ENCODE data around the gene EFHC1.
A peak's percentile ranks its signal among the peaks of the same experiment; 100 is the strongest.
"Not testable (repeated sequence)": the region's sequence is repeated elsewhere in the genome, so short reads cannot be mapped to it uniquely, and the experiment has no call there.

EFHC1 gene, protein sequence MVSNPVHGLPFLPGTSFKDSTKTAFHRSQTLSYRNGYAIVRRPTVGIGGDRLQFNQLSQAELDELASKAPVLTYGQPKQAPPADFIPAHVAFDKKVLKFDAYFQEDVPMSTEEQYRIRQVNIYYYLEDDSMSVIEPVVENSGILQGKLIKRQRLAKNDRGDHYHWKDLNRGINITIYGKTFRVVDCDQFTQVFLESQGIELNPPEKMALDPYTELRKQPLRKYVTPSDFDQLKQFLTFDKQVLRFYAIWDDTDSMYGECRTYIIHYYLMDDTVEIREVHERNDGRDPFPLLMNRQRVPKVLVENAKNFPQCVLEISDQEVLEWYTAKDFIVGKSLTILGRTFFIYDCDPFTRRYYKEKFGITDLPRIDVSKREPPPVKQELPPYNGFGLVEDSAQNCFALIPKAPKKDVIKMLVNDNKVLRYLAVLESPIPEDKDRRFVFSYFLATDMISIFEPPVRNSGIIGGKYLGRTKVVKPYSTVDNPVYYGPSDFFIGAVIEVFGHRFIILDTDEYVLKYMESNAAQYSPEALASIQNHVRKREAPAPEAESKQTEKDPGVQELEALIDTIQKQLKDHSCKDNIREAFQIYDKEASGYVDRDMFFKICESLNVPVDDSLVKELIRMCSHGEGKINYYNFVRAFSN

DNA sequence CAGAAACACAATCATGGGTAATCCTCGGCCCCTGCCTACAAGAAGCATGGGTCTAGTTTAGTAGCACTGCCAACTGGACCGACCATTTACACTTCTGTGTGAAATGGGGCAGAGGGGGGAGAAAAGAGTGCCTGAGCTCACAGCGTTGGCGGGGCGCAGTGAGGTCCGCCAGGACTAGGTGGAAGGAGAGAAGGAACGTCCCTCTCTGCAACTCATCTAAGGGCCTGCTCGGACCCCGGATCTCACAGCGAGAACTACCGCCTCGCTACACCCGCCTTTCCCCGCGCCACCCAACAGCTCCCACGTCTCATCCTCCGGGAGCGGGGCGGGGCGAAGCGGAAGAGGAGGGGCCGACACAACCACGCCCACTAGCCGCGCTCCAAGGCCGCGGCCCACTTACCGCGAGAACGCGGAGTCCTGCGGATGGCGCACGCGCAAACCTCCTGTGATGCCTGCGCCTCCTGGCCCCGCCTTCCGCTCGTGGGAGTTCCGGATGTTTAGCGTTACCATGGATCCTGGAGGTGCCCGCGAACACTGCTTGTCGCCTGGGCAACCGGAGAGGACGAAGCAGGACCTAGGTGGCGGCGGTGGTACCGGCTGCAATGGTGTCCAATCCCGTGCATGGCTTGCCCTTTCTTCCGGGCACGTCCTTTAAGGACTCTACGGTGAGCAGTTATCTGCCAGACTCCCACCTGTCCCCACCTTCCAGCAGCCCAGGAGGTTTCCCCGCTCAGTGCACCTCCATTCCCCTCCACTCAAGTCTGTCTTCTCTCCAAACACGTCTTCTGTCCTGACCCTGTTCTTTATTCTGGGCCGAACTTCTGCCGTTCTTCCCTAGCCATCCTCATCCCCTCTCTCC lies at the start of gene EFHC1:
TSS of gene EFHC1 (plus strand) at position 534 of the 859 bp plus-strand sequence. CDS start at position 603, 69 bp downstream.
- peak; percentile 78 for FAIRE-seq
- DNase-seq (ENCODE audit: low spot score) = peak; percentile 97

DNA sequence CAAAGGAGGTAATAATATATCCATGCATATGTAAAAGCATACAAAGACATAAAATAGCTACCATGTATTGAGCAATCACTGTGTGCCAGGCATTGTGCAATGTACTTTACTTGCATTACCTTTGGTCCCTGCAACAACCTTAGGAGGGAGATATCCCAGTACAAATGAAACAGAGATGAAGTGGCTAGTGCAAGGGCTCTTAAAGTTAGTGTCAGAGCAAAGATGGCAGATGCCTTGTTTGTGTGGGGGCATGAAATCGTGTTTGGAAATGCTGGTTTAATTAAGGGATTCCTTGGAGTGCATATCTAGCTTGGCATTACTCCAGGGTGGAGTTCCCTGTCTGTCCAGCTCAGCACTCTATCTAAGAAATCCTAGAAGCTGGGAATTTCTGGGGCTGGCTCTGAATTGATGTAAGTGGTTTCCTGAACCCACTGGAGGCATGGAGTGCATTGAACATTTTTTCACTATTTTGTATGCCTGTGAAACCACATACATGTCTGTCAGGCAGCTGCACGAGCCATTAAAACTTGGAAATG lies 48.4 kb upstream of the EFHC1 start:
- no peak for DNase-seq (ENCODE audit: low spot score)
- no peak for FAIRE-seq

DNA sequence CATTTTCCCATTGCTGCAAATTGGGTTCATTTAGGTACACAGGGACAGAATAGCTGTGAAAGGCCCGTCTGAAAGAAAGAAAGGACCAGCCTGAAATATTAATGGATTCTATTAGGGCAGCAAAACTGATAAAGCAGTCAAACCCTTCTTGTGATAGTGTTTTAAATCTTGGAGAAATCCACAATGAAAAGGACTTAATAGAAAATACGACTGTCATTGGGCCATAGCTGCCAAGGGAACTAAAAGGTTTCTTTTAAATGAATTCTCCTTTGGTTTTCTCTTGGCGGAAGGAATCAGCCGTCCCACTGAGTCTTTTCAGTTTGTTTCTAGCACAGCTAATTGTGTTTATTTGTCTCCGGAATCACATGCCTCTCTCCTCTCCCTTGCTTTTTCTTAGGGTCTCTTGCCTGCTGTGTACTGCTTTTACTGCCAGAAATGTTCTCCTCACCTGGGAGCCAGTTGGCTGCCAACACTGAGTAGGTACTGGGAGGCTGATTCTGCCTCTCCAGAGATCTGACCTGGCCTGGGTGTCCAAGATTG lies 46.9 kb upstream of the EFHC1 start:
- FAIRE-seq = no peak

DNA sequence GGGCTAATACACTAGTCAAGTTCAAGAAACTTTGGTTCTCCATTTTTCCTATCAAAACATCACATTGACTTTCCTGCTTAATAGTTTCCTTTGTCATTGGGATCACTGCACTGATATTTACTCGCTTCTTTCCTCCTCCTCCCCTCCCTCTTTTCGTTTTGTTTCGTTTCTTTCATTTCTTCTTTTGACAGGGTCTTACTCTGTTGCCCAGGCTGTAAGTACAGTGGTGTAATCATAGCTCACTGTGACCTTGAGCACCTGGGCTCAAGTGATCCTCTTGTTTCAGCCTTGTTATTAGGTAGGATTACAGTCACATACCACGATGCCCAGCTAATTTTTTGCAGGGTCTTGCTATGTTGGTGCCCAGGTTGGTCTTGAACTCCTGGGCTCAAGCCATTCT lies 45.9 kb upstream of the EFHC1 start:
- DNase-seq (ENCODE audit: low spot score) (no peak), FAIRE-seq (no peak)

More for the DNA sequence above, 46.9 kb upstream of the EFHC1 start:
- no peak for DNase-seq (ENCODE audit: low spot score)

DNA sequence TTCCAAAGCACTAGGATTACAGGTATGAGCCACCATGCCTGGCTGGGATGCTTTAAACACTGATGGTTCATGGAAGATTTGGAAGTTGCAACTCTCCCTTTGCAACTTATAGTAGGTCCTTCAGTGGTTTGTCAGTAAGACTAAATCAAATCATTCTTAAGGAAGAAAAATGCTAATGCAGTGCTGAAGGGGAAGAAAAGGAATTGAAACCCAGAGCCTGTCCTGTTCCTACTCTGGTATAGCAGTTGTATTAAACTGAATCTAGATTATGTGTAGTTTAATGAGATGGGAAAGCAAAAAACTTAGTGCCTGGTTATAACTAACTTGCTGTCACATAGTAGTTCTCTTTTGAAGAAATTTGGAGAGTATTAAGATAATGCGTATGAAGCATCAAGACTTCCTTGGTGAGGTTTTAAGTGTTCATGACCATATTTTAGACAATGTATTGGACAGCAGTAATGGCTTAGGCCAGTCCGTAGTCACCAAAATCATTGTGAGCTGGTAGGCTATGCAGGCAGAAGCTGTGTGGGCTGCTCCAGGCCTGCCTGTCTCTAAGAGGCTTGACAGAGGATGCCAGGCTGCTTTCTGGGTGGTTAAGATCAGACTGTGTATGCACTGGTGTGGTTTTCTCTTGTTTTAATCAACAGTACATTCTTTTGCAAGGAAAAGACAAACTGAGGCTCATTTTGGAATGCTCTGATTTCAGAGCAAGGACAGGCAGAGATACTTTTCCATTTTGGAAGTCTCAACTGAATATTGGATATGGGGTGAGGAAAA lies 44.2 kb upstream of the EFHC1 start:
- FAIRE-seq = no peak

DNA sequence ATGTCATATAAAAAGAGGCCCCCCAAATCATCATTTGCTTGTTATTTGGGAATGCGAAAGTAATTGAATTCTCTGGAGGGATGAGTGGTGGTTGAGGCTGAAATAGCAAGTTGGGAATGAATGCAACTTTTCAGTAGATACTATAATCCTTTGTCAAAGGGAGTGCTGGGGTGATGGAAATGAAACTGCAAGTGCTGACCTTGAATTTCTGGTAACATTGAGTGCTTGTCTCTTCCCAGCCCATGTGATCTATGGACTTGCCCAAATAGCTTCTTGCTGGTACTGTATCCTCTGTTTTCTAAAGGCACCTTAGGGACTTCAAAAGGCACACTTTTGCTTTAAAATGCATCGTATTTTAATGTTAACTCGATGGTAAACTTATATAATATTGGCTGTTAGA lies 43.4 kb upstream of the EFHC1 start:
- DNase-seq (ENCODE audit: low spot score) (no peak), FAIRE-seq (no peak)

More for the DNA sequence above, 44.2 kb upstream of the EFHC1 start:
- DNase-seq (ENCODE audit: low spot score) = no peak

DNA sequence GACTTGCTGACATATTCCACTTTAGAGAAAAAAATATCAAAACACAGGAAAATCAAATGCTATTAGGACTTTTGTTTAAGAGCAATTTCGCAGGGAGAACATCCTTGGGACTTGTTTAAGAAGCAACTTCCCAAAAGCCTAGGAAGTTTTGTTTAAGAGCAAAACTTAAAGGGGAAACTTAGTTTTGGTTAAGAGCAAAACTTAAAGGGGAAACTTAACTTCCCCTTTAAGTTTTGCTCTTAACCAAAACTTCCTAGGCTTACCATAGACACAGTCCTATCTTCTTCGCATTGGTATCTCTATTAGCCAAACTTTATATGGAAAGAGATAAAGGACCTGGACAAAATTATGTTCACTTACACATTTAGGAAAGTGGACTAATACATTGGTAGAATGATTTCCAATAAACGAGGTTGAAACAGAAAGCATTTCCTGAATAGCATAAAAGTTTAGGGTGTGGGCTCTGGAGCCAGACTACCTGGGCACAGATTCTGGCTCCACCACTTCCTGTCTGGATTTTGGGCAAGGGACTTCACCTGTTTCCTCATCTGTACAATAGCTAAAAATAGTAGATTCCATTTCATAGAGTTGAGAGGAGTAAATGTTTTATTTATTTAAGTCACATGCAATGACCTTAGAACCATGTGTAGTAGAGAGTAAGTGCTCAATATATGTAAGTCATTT lies 42.5 kb upstream of the EFHC1 start:
- FAIRE-seq (no peak), DNase-seq (ENCODE audit: low spot score) (no peak)

DNA sequence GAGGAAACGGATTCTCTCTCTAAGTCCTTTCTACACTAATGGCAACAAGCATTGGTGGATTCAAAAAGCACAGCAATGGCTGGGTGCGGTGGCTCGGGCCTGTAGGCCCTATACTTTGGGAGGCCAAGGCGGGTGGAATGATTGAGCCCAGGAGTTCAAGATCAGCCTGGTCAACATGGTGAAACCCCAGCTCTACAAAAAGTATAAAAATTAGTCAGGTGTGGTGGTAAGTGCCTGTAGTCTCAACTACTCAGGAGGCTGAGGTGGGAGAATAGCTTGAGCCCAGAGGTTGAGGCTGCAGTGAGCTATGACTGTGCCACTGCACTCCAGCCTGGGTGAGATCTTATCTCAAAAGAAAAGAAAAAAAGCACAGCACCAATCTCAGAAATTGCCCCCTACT lies 38.9 kb upstream of the EFHC1 start:
- DNase-seq (ENCODE audit: low spot score) = no peak

DNA sequence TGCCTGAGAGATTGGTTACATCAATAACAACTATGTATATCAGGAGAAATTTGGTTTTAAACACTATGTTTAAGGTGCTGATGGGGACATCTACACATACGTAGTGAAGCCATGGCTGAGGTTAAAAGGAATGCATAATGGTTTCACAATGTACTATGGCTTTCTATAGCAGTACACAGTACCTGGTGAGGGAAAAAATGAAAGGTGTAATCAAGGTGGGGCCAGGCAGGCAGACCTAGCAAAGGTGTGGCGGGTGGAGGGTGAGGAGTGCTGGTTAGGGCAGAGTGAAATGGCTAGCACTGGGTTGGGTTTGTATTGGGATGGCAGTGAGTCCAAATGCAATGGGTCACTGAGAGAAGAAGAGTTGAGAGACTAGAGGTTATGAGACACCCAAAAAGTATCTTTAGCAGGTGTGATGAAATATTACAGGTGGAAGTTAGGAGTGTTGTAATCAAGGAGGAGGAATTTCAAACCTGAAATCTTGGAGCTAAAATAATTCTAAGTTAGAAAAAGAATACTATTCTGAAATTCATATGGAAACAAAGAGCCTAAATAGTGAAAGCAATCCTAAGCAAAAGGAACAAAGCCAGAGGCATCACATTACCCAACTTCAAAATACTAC lies 35.9 kb upstream of the EFHC1 start:
- FAIRE-seq (no peak), DNase-seq (ENCODE audit: low spot score) (no peak)

More for the DNA sequence above, 38.9 kb upstream of the EFHC1 start:
- no peak for FAIRE-seq

DNA sequence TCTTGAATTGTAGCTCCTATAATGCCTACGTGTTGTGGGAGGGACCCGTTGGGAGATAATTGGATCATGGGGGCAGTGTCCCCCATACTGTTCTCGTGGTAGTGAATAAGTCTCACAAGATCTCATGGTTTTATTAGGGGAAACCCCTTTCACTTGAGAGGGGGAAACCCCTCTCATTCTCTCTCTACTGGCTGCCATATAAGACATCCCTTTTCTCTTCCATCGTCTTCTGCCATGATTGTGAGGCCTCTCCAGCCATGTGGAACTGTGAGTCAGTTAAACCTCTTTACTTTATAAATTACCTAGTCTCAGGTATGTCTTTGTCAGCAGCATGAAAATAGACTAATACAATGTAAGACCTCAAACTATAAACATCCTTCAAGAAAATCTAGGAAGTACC lies 35.1 kb upstream of the EFHC1 start:
- no peak for FAIRE-seq
- no peak for DNase-seq (ENCODE audit: low spot score)

DNA sequence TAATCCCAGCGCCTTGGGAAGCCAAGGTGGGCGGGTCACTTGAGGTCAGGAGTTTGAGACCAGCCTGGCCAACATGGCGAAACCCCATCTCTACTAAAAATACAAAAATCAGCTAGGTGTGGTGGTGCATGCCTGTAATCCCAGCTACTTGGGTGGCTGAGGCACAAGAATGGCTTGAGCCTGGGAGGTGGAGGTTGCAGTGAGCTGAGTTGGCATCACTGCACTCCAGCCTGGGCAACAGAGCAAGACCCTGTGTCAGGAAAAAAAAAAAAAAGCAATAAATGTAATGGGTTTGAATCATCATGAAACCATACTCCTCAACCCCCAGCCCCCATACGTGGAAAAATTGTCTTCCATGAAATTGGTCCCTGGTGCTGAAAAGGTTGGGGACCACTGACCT lies 32.0 kb upstream of the EFHC1 start:
- not testable (repeated sequence) for DNase-seq (ENCODE audit: low spot score); FAIRE-seq

DNA sequence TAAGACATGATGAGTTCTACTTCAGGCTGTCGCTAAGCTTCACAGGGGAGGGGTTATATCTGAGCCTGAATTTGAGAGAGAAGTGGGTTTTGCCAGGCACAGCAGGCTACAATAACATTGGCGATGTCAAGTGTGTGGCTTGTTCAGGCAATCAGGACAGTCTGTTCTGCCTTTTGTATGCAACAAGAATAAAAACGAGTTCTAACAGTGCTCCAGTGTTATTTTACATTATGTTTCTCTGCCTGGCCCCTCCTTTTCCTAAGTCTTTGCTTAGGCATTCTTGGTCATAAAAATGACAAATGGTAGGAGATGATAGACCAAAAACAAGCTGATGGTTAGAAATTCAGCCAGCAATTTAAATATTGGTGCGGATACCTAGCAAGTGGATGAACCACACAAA lies 31.4 kb upstream of the EFHC1 start:
- no peak for FAIRE-seq

DNA sequence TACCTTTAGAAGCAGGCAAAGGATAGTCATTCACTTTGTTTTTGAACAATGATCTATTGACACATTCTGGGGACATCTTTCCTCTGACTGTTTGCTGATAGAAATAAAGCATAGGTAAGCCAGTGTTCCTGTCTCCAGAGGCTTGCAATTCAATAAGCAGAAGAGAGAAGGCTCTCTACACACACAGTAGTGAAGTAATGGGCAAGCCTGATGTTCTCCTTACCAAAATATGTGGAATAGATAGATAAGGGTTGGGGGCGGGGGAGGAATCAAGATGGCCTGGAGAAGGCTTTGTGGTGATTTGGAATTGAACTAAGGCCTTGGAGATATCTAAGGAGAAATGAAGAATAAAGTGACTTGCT lies 30.9 kb upstream of the EFHC1 start:
- DNase-seq (ENCODE audit: low spot score) (no peak), FAIRE-seq (no peak)

More for the DNA sequence above, 31.4 kb upstream of the EFHC1 start:
- DNase-seq (ENCODE audit: low spot score) = no peak

DNA sequence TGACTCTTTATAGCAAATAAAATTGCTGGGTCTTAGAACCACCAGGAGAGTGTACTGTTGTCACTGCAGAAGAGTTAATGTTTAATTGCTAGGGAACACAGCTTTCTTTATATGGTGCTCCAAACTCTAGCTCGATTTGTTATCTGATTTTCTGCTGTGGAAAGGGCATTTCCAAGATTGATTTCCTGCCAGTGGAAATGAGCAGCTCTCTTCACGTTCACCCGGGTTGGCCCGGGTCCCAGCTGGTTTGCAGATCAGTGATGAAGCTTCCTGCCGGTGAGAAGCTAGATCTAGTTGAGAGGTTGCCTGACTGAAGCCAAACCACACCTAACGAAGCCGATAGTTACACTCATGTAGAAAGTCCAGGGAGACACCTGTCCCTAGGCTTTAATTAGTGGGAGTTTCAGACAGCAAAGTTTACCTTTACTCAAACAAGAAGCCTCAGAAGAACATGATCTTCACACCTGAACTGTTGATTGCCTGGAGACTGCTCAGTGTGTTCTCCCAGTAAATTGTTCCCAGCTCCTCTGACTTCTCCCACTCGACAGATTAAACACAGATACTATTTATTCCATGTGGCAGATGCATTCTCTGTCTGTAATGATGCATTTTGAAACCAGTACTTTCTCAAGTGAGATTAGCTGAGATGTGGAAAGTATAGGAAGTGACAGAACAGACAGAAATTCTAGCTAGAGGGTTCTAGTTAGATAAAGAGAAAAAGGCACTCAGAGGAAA lies 30.3 kb upstream of the EFHC1 start:
- FAIRE-seq = peak; percentile 86
- peak; percentile 82 for DNase-seq (ENCODE audit: low spot score)

DNA sequence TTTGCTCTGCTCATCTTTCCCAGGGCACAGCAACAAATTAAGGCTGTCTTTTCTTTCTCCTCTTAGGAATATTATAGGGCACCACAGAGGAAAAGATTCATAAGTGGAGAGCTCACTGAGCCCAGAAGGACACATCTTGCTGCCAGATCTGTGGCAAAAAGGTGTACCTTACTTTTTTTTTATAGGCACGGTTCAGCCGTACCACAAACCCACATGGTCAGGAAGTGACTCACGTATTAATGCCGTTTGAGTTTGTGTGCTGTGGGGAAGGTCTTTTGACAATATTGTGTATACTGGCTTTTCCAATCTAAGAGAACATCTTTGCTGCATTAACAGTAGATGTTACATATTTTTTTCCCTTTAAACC lies 29.8 kb upstream of the EFHC1 start:
- peak; percentile 62 for DNase-seq (ENCODE audit: low spot score)
- FAIRE-seq = peak; percentile 75

DNA sequence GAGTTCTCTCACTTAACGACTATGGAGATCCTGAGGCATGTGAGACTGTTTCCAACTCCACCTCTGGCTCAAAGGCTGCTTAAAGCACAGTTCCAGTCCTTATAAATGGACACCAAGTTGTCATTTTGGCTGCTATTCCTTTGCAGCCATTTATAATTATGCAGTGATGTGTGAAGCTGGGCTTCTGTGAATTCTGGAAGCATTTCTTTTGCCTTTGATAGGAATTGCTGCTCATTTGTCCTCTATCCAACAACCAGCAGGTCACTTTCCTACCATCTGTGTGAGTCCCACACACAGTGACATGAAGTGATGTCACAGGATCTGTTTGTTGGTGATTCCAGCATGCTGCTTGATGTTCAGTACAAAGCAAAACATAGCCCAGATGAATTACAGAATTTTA lies 28.5 kb upstream of the EFHC1 start:
- DNase-seq (ENCODE audit: low spot score) (no peak), FAIRE-seq (no peak)

DNA sequence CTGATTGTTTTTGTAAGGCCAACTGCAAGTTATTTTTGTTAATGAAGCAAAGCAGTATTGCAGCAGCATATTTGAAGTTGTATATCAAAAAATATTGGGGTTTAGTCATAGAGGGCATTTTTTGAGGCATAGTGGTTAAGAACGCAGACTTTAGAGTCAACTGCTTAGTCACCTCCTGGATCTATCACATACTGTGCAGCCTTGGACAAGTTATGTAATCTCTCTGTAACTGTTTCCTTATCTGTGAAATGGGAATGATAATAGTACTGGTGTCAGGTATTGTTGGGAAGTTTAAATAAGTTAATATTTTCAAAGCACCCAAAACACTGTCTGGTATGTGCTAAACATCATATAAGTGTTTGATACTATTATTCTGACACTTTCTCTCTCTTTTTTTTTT lies 27.2 kb upstream of the EFHC1 start:
- FAIRE-seq (no peak), DNase-seq (ENCODE audit: low spot score) (no peak)

DNA sequence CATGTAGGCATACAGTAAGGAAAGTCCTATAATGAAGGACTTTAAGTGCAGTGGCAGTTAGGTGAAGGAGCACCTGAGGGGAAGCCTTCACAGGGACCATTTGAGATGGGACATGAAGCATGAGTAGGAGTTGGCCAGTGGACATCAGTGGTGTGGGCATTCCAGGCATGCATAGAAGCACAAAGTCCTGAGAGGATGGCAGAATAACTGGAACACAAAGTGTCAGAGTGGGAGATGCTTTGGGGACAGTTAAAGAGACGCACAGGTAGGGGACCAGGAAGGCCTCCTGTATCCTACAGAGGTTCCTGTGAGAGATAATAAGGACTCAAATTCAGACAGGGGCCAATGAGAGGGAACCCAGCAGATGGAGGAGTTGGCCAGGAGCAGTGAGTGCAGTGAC lies 26.4 kb upstream of the EFHC1 start:
- FAIRE-seq = no peak

DNA sequence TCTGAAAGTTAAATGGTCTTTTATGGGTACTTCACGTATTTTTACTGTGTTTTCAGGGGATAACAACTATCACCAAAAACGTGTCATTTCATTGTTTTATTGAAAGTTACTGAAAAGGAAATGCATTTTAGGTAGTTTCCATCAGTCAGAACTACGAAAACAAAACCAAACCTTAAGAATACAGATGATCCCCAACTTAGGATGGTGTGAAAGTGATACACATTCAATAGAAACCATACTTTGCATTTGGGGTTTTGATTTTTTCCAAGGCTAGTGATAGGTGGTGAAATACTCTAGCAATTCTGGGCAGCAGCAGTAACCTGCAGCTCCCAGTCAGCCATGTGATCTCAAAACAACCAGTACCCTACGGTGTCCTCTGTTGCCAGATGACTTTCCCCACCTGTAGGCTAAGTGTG lies 25.9 kb upstream of the EFHC1 start:
- DNase-seq (ENCODE audit: low spot score) (no peak), FAIRE-seq (no peak)

More for the DNA sequence above, 26.4 kb upstream of the EFHC1 start:
- no peak for DNase-seq (ENCODE audit: low spot score)

Measured in RCC 7860 (cell line).